Embryonic facial prominence (tissue), 1 donor: ENCODE data around the gene SLC13A2.

ENCODE experiments used
- DNase-seq: peaks from one replicate; pipeline ENCODE4 v3.0.0-alpha.2; 2016; ENCODE audit errors: extremely low spot score

Gene SLC13A2

GRCh38 chr17:28534740-28535375 is 61.4 kb downstream of the SLC13A2 start:
- no peak for DNase-seq

GRCh38 chr17:28536532-28537218 is 63.2 kb downstream of the SLC13A2 start:
- no peak for DNase-seq

DNA sequence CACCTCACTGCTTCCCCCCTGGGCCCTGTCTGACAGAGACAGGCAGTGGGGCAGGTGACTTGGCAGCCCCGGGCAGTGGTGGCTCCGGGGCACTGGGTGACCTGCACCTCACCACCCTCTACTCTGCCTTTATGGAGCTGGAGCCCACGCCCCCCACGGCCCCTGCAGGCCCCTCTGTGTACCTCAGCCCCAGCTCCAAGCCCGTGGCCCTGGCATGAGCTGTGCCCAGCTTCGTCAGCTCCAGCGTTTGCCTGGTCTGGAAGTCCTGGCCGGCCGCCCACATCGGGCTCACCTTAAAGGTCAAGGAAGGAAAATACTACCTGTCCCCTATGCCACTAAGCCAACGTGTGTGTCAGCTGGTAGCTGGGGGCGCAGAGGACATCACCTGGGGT is 63.8 kb downstream of the SLC13A2 start:
- DNase-seq: no peak

GRCh38 chr17:28538296-28538895 is 65.0 kb downstream of the SLC13A2 start:
- DNase-seq: no peak

DNA sequence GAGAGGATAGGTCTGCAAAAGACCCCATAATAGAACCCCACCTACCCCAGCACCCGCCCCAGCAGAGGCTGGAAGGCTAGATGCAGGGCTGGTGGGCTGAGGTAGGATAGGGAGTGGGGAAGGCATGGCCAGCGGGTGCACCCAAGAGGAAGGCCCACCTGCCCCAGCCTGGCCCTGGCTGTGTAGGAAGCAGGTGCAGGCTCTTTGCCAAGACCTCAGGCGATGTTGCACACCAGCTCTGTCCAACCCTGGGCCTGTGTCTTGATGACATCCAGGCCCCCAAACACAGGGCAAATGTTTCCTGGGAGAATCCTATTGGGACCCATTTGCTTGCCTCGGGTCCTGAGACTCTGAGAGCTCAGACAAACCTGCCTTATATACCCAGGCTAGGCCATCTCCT is 66.8 kb downstream of the SLC13A2 start:
- no peak for DNase-seq

- DNase-seq: no peak
These were observed 68.0 kb downstream of the SLC13A2 start for GRCh38 chr17:28541439-28541838.

- no peak for DNase-seq
These were observed 71.1 kb downstream of the SLC13A2 start for GRCh38 chr17:28544402-28545140.

DNA sequence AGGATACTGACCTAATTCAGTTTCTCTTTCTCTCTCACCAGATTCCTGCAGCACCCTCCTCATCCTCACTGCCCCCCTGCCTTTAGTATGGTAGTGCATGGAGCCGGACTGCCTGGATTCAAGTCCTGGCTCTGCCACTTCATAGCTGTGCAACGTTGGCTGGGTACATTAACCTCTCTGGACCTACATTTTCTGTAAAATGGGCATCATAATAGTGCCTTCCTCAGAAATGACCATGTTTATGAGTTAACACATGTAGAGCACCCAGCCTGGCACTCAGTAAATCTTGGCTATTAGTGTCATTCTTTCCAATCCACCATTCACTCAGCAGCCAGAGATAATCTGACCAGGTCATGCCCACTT is 71.7 kb downstream of the SLC13A2 start:
- DNase-seq: no peak

DNA sequence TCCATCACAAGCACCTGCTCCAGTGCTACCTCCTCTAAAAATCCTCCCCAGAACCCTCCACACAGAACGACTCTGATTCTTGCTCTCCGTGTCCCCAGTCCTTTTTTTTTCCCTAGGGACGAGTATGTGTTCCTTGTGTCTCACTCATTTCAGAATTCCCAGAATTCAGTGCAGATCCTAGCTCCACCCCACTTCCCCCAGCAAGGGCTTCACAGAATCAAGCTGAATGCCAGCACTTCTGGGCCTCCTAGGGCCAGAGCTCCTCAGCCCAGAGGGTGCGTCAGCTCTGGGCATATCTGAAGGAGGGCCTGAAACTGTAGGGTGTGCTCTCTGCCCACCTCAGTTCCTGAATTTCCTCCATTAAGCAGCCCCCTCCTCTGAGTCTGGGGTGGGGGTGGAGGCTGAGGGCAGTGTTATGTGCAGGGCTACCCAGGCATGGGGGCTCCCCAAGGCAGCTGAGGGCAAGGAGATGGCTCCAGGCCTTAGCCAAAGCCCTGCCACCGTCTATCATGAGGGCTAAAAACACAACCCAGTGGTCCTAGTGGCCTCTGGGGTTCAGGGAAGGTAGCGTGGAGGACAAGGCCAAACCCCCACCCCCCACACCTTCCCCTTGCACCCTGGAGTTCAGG is 72.5 kb downstream of the SLC13A2 start:
- DNase-seq: no peak

DNA sequence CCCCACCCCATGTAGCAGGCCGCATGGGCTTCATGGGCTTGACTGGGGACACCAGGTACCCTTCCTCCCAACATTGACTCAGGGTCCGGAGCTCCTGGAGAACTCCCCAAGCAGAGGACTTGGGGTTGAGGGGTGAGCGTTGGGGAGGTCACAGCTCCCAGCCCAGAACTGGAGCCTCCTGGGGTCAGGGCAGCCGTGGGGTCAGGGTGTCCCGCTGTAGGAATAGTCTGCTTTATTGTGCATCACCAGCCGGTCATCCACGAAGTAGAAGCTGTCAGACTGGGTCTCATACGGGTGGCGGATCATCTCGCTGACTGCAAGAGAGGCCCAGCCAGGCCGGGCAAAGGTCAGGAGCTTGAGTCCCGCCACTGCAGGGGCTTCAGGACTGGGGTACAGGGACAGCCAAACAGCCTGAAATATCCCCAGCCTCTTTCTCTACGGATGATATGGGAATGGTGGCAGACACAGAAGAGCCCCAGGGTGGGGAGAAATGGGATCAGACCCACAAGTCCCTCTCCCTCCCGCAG is 73.7 kb downstream of the SLC13A2 start:
- no peak for DNase-seq
